ENCODE measurements around the gene SMG9.
A peak's percentile ranks its signal among the peaks of the same experiment; 100 is the strongest.

SMG9 gene

DNA sequence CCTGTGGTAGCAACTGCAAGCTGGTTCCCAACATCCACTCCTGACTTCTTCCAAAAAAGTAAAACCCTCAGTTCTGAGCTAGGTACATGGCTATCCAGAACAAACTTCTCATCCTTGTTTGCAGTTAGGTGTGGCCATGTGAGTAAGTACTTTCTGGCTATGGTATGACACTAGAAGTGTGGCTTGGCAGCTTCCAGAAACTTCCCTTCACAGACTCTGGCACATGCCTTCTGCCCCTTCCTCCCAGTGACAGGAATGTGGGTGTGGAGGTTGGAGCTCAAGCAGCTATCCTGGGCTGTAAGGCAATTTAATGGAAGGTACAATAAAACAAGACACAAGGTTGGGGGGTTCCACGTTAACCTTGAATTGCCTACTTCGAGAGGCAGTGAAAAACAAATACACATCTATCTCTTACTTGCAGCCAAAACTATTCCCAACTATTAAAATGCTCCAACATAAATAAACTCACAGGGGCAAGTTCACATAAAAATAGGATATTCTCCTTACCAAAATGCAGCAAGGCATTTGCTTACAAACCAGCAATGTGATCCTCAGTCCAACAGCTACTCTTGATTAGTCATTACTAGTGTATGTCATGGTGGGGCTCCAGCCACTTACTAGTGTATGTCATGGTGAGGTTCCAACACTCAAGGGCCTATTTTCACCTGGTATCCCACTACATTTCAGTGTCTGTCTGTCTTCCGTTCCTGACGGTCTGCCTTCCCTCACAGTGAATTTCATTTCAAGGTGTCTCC is 3.1 kb downstream of the SMG9 start:
- no peak for DNase-seq

DNA sequence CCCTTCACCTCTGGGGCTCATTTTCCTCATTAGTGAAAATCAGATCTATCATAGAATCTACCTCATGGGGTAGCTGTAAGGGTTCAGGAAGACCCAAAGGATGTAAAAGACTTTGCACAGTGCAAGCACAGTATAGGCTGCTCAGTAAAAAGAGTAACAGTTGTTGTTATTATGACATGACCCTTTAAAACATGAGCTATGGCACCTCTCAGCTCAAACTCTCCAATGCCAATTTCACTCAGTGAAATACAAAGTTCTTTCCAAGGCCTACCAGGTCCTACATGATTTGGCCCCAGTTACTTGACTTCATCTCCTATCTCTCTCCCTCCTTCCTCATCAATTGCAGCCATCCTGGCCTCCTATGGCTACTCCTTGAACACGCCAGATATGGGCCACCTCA is 4.9 kb downstream of the SMG9 start:
- DNase-seq = no peak

DNA sequence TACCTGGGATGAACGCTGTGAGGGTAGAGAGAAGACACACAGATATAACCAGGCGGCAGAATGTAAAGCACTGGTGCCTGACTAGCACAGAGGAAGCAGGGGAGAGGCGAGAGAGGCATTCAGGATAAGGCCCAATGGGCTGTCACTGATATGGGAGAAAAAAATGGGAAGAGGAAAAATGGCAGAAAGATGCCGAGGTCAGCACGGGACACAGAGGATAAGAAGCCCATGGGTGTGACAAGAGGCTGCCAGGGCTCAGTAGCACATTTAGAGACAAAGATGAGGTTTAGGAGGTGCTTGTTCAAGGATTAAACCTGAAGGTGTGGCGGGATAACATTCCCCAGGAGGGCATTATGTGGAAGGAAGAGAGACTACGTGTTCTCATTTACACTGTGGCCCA is 5.6 kb downstream of the SMG9 start:
- DNase-seq = no peak

DNA sequence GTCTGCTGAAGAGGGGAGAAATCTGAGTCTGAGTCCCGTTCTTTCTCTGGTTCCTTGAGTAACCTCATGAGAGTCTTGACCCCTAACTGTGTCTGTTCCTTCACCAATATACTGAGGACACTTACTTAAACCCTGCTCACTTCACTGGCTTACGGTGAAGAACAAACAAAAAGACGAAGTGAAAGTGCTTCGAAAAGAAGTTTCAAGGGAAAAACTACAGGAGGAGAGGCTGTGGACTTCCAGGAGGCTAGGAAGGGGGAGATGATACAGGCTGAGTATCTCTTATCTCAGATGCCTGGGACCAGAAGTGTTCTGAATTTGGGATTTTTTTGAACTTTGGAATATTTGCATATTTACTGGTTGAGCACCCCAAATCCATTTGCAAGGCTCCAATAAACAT is 6.1 kb downstream of the SMG9 start:
- DNase-seq = peak; percentile 67

GRCh38 chr19:43748205-43748594 is 6.6 kb downstream of the SMG9 start:
- DNase-seq = no peak

DNA sequence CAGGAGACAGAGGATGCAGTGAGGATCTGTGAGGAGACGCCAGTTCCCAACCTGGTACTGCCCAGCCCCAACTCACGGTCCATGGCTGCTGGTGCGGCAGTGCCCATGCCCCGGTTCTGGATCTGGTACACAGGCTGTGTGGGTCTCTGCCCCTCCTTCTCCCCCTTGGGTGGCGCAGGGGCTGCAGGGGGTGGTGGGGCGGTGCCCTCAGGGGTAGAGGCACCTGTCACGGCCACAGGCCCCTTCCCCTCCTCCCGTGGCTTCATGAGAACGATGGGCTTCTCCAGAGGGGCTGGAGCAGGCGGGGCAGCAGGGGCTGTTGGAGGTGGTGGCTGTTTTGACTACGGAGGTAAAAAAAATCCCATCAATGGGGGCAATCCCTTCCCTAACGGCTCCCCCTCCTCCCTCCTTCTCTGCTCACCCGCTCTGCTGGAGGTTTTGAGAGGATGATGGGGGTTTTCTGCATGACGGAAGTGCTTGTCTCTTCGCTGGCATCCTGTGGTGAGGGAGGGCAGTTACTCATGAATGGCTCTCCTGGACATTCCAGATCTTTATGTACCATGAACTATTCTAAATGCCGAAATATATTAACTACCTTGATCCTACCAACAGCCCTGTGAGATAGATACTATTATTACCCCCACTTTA is 7.1 kb downstream of the SMG9 start:
- DNase-seq = no peak

DNA sequence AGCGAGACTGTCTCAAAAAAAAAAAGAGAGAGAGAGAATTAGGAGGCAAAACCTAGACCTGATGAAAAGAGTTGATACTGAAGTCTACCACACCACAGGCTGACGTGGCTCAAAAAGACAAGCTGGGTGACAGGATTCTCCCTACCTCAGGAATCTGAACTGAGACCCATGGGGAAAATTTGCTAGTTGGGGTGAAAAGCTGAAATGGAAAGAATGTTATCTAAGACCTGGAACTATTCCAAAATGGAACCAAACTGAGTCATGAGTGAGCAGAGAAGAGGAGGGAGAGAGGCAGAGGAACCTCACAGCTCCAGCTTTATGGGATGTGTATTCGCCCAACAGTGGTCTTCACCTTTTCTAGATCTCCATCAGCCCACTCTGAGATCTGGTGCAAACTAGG is 11.7 kb downstream of the SMG9 start:
- no peak for DNase-seq

DNA sequence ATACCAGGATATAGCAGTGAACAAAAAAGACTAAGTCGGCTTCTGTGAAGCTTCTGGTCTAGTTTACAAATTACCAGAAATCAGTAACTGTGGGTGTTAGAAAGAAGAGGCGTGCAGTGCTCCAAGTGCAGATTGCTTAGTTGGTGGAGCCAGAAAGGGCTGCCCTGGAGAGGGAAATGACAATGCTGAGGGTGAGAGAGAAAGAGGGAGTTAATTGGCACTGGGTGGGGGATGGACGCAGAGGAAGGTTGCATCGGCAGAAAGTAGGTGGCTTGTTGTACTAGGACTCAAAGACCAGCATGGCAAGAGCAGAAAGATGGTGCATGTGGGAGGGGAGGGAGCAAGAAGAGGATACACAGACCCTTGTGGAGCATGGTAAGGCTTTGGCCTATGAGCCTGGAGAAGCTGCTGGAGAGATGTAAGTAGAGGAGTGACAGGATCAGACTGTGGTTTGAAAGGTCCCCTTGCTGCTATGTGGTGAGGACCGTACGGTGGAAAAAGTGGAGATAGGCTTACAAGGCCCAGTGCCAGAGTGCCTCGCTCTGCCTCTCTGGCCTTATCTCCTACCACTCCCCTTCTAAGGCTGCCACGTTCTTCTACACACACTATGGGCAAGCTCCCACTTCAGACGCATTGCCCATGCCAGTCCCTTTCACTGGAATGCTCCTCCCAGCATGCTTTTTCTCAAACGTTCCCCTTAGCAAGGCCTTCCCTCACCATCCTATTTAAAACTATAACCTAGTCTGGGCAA is 13.5 kb downstream of the SMG9 start:
- no peak for DNase-seq

DNA sequence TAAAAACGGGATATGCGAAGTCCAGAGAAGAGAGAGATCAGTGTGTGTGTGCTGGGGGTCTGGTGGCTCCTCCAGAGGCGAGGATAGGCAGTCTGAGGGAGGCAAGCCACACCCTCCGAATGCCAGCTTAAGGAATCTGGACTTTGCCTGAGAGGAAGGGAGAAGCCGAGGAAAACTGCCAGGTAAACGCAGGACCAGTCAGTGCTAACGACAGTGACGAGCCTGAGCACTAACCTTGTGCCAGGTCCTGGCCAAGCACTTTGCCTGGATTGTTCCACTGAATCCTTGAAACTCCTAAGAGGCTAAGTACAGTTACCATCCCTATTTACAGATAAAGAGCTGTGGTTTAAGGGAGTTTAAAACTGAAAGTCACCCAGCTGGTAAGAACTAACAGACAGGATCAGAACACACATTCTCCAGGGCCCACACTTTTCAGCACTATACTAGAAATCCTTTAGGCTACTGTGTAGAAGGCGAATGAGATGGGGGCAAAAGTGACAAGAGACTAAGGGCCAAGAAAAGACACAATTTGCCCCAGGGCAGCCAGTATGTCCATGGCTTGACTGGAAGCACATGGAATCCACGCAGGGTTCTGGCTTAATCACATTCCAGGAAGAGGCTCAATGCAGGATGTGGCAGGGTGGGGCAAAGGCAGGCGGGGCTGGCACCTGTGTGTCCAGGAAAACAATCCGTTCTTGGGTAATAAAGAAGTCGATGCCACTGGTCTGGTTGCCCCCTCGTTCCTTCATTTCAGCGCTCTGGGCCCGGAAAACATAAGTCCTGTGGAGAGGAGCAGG is 15.1 kb downstream of the SMG9 start:
- no peak for DNase-seq

- DNase-seq = no peak
Observed at GRCh38 chr19:43738780-43739211, 16.0 kb downstream of the SMG9 start.

DNA sequence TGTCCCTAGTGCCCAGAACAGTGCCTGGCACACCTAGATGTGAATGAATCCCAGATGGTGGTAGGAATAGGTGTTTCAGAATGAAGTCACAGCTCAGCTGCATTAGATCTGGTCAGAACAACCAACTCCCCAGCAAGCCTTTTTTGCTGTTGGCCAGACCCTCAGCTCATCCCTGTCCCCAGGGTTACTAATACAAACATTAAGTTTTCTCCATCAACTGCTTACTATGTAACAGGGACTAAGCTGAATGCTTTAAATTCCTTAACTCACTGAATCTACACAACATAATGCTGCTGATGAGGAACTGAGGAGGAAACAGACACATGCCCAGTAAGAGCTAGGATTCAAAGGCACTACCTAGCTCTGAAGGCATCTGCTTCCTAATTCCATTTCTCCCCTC is 18.8 kb downstream of the SMG9 start:
- DNase-seq = no peak

DNA sequence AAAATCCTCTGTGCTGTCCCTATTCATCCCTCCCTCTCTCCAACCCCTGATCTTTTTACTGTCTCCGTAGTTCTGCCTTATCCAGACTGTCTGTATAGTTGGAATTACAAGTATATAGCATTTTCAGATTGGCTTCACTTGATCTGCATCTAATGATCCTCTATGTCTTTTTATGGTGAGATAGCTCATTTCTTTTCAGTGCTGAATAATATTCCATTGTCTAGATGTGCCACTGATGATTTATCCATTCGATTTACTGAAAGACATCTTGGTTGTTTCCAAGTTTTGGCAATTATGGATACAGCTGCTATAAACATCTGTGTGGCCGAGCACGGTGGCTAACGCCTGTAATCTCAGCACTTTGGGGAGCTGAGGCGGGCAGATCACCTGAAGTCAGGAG is 19.7 kb downstream of the SMG9 start:
- DNase-seq = no peak

DNA sequence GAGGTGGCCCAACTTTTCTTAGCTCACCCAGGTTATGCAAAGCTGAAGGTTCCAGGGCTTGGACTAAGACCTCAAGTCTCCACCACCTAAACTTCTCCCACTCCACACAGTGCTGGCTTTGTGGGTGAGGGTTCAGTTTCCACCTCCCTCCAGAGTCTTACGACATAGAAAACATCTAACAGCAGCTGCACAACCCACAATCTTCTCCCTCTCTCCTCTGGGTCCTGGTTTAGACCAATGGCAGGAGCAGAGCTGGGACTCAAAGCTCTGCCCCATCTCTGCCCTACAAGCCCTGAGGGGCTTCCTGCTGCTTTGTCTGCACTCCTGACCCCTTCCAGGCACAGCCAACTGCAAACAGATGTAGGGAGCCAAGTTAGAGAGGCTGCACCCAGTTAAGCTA is 22.9 kb downstream of the SMG9 start:
- peak; percentile 96 for DNase-seq

DNA sequence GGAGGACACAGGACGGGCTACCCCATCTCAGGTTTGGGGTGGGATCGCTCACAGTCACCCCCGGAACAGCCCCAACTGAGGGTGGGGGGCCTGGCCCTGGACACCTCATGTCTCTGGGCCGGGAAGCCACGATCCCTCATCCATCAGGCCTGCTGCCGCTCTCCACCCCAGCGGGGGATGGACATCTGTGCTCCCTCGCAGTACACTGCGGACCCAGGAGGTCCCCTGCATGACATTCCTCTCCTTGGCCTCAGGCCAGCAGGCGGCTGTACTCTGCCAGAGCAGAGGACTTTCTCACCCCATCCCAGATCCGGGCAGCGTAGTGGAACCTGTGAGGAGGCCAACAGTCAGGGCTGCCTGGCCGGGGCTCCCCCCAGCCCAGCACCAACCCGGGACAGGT is 23.4 kb downstream of the SMG9 start:
- DNase-seq = no peak

- DNase-seq = no peak
Observed at GRCh38 chr19:43729919-43730318, 24.8 kb downstream of the SMG9 start.

GRCh38 chr19:43727593-43727853 is 27.2 kb downstream of the SMG9 start:
- DNase-seq = no peak

DNA sequence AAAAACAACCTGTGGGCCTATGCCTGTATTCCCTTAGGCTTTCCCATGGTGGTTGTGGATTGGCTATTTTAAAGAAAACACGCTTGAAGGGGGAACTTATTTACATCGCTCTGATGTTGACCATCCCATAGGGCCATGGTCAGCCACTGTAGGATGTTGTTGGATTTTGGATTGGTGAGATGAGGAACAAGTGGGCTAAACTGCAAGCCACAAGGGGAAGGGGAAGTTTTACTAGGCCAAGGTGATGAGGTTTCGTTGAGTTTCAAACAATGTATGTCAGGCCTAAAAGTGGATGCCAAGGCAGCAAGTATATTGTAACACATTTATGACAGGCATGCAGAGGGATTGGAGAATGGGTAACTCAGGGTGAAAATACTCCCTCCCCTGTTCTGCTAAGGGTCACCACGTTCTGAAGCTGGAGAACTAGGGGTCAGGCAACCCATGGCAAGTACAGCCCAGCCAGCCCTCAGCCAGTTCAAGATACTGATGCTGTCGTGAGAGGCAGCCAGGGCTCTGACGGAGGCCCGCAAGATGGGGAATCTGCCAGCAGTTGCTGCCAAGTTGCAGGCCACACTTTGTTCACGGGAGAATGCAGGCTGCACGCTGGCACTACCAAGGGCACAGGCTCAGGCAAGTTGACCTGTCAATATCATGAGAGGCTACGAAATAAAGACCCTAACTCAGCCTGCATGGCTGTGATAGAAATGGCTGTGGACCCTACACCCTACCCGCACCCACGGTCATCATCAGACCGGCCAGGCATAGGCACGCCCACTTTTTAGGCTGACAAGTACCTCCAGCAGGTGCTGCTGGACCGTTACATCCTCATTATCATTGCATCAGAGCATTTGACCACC is 27.8 kb downstream of the SMG9 start:
- DNase-seq = peak; percentile 91

DNA sequence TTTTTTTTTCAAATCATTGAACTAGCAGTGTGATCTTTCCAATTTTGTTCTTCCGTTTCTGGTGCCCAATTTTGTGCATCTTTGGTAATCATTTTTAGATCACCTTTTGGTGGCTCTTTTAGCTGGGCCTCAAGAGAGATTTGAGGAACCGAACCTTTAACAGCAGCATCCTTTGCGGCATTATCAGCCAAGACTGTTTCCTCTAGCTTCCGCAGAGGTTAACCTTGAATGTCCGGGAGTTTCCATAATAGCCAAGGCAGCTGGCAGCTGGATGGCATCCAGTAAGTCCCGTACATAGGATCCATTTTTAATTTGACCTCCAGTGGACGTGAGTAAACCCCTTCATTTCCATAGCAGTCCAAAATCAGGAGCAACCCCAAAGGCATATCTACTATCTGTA is 29.3 kb downstream of the SMG9 start:
- peak; percentile 98 for DNase-seq

DNA sequence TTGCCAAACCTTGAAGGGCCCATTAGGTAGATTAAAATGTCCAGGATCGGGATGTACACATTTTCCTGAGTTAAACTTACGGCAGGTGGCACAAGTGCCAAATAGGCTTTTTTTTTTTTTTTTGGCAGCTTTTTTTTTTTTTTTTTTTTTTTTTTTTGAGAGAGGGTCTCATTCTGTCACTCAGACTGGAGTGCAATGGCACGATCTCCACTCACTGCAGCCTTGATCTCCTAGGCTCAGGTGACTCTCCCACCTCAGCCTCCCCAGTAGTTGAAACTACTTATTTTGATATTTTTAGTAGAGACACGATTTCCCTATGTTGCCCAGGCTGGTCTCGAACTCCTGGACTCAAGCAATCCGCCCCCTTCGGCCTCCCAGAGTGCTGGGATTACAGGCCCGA is 29.9 kb downstream of the SMG9 start:
- no peak for DNase-seq

DNA sequence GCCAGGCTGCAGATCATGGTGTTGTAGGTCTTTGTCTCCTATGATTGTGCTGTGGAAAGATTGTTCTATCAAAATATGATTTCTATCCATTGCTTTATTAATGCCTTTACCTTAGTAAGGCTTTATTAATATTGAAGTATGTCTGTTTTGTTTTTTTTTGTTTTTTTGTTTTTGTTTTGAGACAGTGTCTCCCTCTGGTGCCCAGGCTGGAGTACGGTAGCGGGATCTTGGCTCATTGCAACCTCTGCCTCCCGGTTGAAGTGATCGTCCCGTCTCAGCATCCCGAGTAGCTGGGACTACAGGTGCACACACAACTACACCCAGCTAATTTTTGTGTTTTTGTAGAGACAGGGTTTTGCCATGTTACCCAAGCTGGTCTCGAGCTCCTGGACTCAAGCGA is 31.2 kb downstream of the SMG9 start:
- no peak for DNase-seq

DNA sequence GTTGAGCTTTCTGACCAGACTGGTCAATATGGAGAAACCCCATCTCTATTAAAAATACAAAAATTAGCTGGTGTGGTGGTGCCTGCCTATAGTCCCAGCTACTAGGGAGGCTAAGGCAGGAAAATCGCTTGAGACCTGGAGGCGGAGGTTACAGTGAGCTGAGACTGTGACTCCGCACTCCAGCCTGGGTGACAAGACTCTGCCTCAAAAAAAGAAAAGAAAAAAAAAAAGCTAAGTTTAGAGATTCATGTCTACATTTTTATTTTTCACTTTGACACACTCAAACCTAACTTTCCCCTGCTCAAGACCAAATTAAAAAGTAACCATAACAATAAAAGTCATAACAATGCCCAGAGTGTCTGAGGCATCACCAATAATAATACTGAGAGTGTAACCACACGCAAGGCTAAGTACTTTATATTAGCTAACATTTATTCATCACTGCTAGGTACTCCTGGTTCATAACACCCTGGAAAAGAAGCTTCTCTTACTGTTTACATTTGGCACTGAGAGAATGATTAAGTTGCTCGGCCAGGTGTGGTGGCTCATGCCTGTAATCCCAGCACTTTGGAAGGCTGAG is 33.2 kb downstream of the SMG9 start:
- no peak for DNase-seq

DNA sequence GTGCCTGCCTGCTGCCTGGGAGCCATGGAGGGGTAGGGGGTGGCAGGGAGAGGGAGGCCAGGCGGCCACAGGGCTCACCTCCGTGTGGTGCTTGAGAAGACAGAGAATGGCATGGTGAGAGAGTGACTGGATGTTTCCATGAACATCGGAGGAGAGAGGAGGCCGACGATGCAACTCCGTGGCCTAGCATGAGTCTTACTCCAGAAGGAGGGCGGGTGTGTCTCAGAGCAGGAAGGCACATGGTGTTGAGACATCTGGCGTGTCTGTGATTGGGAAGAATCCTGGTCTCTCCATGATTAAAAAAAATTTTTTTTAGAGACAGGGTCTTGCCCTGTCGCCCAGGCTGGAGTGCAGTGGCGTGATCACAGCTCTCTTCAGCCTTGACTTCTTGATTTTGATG is 33.8 kb downstream of the SMG9 start:
- peak; percentile 34 for DNase-seq

Measured in MV-4-11 (cell line).